HG02943 (cell line): ENCODE results near the gene ACSL3.
"Not testable (repeated sequence)": the region's sequence is repeated elsewhere in the genome, so short reads cannot be mapped to it uniquely, and the experiment has no call there.

Source experiments
- ATAC-seq: cut with Tn5 transposase; IDR thresholded peaks from one replicate; pipeline ENCODE4 v1.9.1; 2021; ENCODE audit warnings: mild to moderate bottlenecking, low read depth, moderate library complexity; ENCODE audit not compliant: unreplicated experiment

Gene ACSL3

DNA sequence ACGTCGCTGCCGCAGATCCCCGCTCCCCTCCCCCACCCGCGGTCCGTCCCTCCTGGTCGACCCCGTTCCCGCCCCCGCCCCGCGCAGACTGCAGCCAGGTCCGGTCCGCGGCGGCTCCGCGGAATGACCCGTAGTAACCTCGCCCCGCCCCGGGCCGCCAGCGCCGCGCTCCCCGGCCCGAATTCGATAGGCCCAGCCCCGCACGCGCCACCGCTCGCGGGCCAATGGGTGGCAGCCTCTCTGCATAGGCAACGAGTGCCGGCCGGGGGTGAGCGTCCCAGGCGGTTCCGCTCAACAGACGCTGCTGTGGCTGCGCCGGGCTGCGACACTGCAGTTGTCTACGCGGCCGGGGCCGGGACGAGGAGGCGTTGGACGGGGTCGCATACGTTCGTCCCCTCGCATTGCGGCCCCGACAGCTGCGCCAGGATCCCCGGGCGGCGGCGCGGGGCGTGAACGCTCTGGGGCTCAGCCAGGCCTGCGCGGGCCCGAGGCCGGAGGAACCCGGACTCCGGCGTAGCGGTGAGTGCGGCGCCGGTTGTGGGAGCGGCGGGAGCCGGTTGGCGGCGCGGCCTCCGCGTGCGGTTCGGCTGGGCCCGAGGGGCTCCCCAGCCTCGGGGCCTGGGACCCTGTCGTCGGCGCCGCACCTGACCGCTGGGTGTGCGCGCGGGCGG lies at the start of gene ACSL3:
Gene ACSL3, plus strand, starts transcription at position 297 of the 671 bp plus-strand sequence. CDS start 47,737 bp downstream, outside the sequence.
- peak; percentile 97 for ATAC-seq

DNA sequence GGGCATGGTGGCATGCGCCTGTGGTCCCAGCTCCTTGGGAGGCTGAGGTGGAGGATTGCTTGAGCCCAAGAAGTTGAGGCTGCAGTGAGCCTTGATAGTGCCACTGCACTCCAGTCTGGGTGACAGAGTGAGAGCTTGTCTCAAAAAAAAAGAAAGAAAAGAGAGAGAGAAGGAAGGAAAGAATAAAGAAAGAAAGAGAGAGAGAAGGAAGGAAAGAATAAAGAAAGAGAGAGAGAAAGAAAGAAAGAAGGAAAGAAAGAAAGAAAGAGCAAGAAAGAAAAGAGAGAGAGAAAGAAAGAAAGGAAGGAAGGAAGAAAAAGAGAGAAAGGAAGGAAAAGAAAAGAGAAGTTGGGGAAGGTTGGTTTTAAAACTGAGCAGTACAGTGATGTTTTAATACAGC lies 49.0 kb upstream of the ACSL3 start:
- no peak for ATAC-seq

DNA sequence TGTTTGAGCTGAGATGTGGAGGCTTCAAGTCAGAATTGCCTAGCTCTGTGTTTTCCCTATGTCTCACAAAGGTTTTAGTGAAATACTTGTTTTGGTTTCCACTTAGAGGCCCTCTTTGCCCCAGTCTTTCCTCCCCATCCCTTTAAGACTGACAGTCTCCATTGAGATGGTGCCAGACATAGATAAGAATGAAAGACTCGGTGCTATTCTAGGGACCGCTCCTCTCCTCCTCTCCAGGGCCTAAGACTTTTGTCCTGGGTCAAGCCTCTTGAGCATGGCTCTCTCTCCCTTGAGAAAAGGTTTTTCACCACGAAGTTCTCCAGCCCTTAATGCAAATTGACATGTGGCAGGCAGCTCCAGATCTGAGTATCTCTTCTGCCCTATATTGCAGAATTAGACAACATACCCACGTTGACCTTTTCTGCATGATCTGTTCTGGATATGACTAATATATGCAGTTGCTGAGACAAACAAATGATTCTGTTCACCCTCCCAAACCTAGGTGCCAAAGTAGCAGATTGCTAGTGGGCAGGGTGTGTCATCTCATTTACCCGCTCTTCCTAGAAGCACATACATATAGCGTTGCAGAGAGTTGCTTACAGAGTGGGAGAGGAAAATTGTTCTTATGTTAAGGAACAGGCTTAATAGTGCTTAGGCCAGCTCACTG lies 47.5 kb upstream of the ACSL3 start:
- no peak for ATAC-seq

DNA sequence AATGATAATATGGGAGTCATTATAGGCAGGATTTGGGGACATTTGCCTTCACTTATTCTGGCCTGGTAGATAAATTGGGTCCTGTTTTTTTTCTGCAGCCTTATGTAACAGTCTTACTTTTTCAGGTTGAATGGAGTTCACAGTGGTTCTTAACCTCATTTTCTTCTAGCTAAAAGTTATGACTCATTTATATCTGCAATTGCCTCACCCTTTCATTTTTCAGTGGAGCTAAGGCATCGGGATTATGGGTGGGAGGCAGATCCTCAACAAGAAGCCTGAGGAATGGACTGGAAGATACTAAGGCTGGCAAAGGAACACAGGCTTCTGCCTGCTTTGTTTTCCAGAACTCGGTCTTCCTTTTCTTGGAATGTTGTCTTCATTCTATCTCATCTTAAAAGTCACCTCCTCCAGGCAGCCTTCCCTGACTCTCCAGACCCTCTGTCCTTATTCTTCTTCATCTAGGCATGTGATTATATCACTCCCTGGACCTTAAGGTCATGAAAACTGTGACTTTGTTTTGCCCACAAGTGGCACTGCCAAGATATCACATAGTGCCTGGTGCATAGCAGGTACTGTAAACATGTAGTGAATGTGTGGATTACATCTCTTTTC lies 41.0 kb upstream of the ACSL3 start:
- no peak for ATAC-seq

DNA sequence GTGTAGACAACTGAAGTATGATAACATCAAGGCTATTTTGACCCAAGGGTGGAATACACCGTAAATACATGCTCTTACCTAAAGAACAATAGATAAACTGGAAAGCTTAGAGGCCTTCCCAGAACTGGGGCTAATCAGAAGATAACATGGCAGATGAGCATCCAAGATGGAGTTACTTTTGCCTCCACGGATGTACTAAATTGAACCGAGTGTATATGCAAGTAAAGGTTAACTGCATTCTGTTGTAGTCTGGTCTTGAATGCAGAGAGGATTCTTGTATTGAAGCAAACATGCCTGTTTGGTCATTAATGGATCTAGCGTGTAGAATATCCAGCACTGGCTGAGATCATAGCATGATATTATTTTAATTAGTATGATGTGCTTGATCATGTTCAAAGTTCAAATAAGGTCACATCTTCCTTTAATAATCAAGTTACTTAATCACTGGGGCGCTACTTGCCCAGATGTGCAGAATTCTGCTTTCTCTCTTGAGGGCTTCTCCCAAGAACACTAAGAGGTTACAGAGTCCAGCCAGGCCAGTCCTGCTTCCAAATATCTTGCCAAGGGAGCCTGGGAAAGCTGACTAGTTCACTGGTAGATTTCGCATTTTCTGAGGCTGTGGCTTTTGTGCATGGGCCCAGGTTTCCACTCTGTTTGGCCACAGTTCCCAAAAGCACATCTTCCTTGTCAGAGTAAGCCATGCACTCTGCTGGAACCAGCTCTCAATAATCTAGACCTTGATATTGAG lies 37.5 kb upstream of the ACSL3 start:
- no peak for ATAC-seq

DNA sequence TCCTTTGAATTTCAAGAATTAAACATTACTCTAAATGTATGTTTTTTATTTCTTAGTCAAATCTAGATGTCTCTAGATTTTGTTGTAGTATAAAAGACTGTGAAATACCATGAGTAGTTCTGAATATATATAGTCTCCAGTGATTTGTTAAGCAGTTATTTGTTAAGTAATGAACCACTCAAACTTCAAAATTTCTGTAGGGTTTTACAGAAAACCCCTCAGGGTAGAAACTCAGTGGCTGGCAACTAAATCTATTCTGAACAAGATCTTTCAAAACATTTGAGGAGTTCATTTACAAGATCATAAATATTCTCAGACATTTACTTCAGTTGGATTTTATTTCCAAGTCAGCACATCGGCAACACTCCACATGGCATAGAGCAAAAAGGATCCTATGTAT lies 35.8 kb upstream of the ACSL3 start:
- ATAC-seq, result no peak

DNA sequence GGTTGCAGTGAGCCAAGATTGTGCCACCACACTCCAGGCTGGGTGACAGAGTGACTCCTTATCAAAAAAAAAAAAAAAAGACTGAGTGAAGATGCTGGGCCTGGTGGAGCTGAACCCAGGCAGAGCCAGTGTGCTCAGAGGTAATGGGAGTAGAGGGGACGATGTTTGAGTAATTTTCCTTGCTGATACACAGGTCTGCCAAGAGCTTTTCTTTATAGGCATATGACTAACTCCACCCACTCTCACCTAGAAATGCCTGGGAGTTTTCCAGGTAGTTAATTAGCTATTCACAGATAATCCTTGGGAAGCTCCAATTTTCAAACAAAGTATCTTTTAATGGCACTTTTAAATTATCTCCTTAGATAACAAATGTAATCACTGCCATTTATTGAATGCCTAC lies 33.4 kb upstream of the ACSL3 start:
- no peak for ATAC-seq

DNA sequence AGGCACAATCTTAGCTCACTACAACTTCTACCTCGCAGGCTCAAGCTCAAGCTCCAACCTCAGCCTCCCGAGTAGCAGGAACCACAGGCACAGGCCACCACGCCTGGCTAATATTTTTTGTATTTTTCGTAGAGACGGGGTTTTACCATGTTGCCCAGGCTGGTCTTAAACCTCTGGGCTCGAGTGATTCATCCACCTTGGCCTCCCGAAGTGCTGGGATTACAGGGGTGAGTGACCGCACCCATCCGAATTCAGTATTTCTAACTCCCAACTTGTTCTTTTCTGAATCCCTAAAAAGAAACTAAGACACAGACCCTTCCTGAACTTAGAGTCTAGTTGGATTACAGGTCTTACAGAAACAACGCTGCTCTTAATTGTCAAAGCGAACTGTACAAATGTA lies 32.3 kb upstream of the ACSL3 start:
- no peak for ATAC-seq

DNA sequence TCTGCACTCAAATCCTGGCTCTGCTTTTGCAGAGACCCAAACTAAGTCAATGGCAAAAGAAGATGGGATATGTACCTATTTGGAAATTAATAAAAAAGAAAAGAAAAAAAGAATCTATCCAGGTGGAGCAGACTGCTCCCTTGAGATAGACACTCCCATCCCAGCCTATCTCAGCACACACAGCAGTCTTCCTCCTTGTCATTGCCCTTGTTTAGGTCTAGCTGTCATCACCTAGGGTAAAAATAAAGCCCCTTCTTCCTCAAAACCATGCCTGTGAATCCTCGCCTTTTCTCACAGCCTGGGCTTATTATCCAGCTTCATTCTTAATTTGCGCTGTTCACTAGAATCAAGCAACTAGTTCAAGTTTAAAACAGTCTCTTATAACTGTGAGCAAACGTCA lies 30.7 kb upstream of the ACSL3 start:
- no peak for ATAC-seq

DNA sequence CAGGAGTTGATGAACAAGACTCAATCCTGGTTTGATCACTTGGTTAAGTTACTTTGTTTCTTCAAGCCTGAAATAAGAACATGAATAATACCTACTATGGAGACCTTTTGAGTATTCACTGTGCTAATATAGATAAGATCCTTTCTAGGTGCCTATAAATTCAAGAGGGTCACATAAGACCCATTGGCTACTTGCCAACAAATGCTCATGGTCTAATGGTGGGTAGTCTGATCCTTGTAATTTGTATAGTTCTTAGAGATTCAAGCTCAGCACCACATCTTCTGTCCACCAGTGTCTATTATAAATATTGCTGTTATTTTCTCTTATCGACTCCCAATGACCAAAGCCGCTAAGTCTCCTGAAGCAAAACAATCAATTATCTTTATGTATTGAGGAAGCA lies 27.4 kb upstream of the ACSL3 start:
- no peak for ATAC-seq

DNA sequence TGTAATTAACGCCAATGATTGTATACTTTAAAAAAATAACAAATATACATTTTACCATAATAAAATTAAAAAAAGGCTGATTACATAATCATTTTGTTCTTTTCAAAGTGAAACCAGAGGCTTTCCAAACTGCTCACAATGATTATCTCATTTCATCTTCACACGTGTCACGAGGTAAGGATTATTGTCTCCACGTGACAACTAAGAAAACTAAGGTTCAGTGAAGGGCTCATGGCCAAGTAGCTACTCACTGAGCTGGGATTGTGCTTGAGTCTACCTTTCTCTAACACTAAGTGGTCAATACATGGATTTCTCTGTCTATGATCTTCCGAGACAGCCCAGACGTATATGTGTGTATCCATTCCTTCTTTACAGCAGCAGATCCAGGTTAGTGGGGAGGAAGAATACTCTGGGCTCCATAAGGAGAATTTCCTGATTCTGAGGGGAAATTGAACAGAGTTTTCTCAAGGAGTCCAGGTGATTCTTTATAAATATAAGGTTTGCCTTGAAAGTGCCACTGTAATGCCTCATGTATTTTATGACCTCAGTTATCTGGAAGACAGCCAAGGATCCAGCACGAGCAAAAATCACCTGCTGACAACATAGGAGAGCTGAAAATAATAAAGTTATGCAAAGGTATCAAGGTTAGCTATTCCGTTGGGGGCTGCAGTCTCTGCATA lies 25.6 kb upstream of the ACSL3 start:
- ATAC-seq, result no peak

DNA sequence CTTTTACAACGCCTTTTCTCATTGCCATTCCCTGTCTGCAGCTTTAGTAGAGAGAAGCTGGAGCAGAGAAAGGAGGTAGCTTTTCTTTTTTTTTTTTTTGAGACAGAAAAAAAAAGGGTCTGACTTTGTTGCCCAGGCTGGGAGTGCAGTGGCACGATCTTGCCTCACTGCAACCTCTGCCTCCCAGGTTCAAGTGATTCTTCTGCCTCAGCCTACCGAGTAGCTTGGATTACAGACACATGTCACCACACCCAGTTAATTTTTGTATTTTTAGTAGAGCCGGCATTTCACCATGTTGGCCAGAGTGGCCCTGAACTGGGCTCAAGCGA lies 25.0 kb upstream of the ACSL3 start:
- ATAC-seq, result no peak

DNA sequence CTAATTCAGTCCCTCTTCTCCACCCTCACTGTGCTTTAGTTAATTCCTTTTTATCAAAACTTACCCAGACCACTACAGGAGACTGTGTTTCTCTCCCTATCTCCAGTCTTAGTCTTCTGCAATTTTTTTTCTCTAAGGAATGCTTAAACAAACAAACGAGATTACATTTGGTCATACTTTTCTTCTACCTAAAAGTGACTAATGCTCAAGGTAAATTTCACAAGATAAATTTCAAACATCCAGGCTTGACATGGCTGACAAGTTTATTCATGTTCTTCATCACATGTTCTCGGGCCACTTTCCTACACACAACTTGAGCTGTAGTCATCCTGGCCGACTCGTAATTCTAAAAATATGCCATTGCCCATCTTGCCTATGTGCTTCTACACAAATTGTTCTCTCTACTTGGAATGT lies 23.2 kb upstream of the ACSL3 start:
- no peak for ATAC-seq

DNA sequence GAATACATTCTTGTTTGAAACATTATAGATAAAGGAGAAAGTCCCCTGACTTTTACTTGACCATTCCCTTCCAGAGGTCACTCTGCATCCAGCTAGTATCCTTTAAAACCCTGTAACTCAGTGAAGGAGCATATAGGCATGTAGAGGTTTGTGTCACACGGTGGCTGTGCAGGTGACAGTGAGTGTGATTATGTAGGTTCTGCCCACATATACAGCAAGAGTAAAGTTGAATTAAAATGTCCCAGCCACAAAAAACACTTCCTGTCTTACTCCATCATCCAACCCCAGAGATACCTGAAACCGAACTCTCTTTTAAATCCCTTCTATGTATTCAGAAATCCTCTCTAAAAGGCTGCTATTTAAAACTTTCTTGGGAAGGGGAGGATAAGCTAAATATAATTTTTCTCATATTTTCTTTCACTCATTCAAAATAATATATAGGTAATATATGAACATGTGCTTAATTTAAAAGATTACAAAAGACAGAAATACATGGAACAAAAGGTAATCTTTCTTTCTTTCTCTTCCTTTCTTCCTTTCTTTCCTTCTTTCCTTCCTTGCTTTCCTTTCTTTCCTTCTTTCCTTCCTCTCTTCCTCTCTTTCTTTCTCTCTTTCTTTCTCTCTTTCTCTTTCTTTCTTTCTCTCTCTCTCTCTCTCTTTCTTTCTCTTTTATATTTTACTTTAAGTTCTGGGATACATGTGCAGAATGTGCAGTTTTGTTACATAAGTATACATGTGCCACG lies 20.6 kb upstream of the ACSL3 start:
- no peak for ATAC-seq

DNA sequence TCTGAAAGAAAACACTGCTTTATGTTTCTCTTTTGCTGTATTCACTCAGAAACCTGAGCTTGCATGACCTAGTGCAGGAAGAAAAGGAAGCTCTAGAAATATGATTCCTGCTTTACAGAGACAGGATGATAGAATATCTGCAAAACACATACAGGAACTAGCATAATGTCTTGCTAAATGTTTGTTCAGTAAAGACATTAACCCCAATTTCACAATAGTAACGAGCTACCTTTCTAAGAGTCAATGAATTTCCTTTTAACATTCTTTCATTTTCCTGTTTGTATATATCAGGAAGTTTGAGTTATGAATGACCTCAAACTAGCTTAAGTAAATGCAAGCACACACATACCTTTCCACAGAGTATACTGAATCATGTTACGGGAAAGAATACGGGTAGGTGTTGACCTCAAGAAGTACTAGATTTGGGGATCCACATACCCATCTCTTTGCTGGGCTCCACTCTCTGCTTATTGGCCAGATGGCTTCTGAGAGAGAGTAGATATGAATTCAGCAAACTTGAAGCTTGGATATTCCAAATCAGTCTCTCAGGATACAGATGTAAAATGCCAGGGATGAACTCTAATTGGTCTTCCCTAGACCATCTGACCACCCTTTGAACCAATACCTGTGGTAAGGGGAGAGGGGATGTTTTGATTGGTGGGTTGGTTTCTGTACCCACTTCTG lies 18.2 kb upstream of the ACSL3 start:
- ATAC-seq, result no peak

DNA sequence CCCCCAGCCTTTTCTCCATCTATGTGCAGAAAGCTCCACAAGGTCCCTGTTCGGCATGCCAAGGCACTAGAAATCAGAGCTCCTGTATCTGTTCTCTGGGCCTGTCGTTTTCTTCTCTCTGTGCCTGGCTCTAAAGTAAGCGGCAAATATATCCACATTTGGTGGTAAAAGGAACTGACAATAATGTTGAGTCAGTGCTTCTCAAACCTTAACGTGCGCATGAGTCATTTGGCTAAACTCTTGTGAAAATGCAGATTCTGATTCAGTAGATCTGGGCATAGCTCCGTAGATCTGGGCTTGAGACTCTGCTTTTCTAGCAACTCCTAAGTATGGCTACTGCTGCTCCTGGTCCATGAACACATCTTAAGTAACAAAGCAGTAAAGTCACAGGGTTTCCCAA lies 16.5 kb upstream of the ACSL3 start:
- no peak for ATAC-seq

DNA sequence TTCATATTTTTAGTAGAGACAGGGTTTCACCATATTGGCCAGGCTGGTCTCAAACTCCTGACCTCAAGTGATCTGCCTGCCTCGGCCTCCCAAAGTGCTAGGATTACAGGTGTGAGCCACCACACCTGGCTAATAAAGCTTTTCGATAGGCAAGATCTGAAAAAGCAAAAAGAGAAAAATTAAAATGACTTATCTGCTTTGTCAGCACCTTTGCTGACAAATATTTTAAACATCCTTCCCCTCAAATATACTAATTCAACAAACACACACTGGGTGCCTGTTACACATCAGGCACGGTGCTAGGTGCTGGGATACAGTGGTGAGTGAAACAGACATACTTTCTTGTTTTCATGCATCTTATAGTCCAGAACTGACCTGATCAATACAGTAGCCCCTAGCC lies 15.5 kb upstream of the ACSL3 start:
- ATAC-seq, result not testable (repeated sequence)

DNA sequence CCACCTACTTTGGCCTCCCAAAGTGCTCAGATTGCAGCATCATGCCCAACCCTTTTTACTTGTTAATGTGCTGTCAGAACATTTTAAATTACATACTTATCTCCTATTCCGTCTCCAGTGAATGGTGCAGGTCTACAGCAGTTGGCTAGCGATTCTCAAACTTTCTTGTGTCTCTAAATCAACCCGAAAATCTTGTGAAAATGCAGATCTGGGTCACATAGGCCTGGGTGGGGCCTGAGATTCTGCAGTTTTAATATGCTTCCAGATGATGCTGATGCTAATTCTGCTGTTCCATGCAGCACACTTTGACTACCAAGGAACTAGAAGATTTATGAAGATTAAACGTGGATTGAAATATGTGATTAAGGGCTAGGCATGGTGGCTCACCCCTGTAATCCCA lies 14.8 kb upstream of the ACSL3 start:
- ATAC-seq, result no peak

DNA sequence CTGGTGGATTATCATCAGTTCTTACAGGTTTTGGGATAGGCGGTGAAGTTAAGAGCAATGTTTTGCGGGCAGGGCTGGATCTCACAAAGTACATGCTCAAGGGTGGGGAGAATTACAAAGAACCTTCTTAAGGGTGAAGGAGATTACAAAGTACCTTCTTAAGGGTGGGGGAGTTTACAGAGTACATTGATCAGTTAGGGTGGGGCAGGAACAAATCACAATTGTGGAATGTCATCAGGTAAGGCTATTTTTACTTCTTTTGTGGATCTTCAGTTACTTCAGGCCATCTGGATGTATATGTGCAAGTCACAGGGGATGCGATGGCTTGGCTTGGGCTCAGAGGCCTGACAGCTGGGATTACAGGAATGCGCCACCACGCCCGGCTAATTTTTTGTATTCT lies 12.8 kb upstream of the ACSL3 start:
- ATAC-seq, result not testable (repeated sequence)

DNA sequence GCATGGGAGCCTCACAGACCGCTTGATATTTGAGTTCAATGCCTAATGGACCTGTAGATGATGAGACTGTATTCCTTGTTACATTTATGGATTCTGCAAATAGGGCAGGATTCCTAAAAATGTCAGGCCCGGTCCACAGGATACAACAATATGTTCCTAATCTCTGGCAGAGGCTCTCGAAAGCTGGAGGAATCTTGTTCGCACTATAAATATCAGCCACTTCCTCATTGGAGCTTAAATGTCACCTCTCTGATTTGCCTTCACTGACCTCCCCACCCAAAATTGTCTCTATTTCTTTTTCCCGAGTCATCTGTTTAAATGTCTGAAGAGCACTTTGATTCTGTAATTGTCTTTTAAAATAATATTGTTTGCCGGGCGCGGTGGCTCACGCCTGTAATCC lies 12.0 kb upstream of the ACSL3 start:
- no peak for ATAC-seq
